Neutrophil (primary cell): ENCODE data around the gene MS4A12.
"Not testable (repeated sequence)": the region's sequence is repeated elsewhere in the genome, so short reads cannot be mapped to it uniquely, and the experiment has no call there.

Experiments used
- H3K27ac ChIP-seq: fragments of 200-600 bp; sonication (generic); 2 replicates; pipeline ENCODE4 v1.5.1; 2016; ENCODE audit warnings: mild to moderate bottlenecking, moderate library complexity
- H3K27me3 ChIP-seq: fragments of 200-600 bp; sonication (generic); 2 replicates; pipeline ENCODE4 v1.6.0; 2016; ENCODE audit warnings: mild to moderate bottlenecking
- H3K36me3 ChIP-seq: fragments of 200-600 bp; sonication (generic); 2 replicates; pipeline ENCODE4 v1.5.1; 2017
- H3K4me1 ChIP-seq, 2 experiments: fragments of 200-600 bp in 1 of 2; sonication (generic) in 1 of 2; 1 replicate in 1 of 2; 2 replicates in 1 of 2; pipeline versions ENCODE4 v1.5.1 to v1.6.1; 2013 to 2016; ENCODE audit warnings: low read depth in 1 of 2, low read length in 1 of 2, mild to moderate bottlenecking in 1 of 2, moderate library complexity in 1 of 2; ENCODE audit not compliant: control insufficient read depth in 1 of 2, insufficient read depth in 1 of 2
- H3K4me3 ChIP-seq, 2 experiments: fragments of 200-600 bp in 1 of 2; sonication (generic) in 1 of 2; 1 replicate in 1 of 2; 2 replicates in 1 of 2; pipeline ENCODE4 v1.5.1; 2013 to 2016; ENCODE audit warnings: low read depth in 1 of 2, low read length in 1 of 2, mild to moderate bottlenecking in 1 of 2, moderate library complexity in 1 of 2
- H3K9me3 ChIP-seq: fragments of 200-600 bp; sonication (generic); 2 replicates; pipeline ENCODE4 v1.5.1; 2016
- CTCF ChIP-seq: fragments of 200-600 bp; sonication (generic); IDR thresholded peaks from 2 replicates; pipeline ENCODE4 v1.5.1; 2016; ENCODE audit warnings: antibody characterized with exemption

Gene MS4A12

GRCh38 chr11:60502221-60502775, 9.7 kb downstream of the MS4A12 start:
- Histone ChIP-seq H3K27ac (no peak overlapping the region), H3K36me3 (no peaks in the 10 kb centered on the region), H3K4me1 (no peaks in the 10 kb centered on the region), H3K9me3 (no peaks in the 10 kb centered on the region), H3K27me3 (no peaks in the 10 kb centered on the region), H3K4me3 (no peak overlapping the region)
- no peak for TF ChIP-seq CTCF

- no peak for TF ChIP-seq CTCF
- Histone ChIP-seq H3K36me3 (no peaks in the 10 kb centered on the region), H3K9me3 (no peaks in the 10 kb centered on the region), H3K4me3 (no peak overlapping the region), H3K4me1 (no peaks in the 10 kb centered on the region), H3K27me3 (no peaks in the 10 kb centered on the region), H3K27ac (no peak overlapping the region)
These were observed 11.8 kb downstream of the MS4A12 start for GRCh38 chr11:60504219-60504905.

GRCh38 chr11:60509609-60510008, 17.0 kb downstream of the MS4A12 start:
- not testable (repeated sequence) for H3K27ac ChIP-seq, H3K4me3 ChIP-seq, H3K4me1 ChIP-seq, H3K9me3 ChIP-seq, H3K27me3 ChIP-seq, H3K36me3 ChIP-seq

- not testable (repeated sequence) for H3K36me3 ChIP-seq, H3K4me1 ChIP-seq, H3K27ac ChIP-seq, H3K27me3 ChIP-seq, H3K4me3 ChIP-seq, H3K9me3 ChIP-seq
These were observed 17.6 kb downstream of the MS4A12 start for GRCh38 chr11:60510209-60510608.

GRCh38 chr11:60511393-60511792, 18.8 kb downstream of the MS4A12 start:
- no peaks in the 10 kb centered on the region for H3K4me1 ChIP-seq
- H3K27me3 ChIP-seq: no peaks in the 10 kb centered on the region
- no peak for TF ChIP-seq CTCF
- no peaks in the 10 kb centered on the region for H3K36me3 ChIP-seq
- H3K4me3 ChIP-seq: no peak overlapping the region
- H3K27ac ChIP-seq: no peak overlapping the region
- no peaks in the 10 kb centered on the region for H3K9me3 ChIP-seq

GRCh38 chr11:60512651-60513225, 20.2 kb downstream of the MS4A12 start:
- Histone ChIP-seq H3K27me3 (no peaks in the 10 kb centered on the region), H3K4me1 (no peaks in the 10 kb centered on the region), H3K9me3 (no peaks in the 10 kb centered on the region), H3K27ac (no peak overlapping the region), H3K4me3 (no peak overlapping the region), H3K36me3 (no peaks in the 10 kb centered on the region)
- no peak for TF ChIP-seq CTCF
